ENCODE results near the gene KCNJ6.
"Not testable (repeated sequence)": the region's sequence is repeated elsewhere in the genome, so short reads cannot be mapped to it uniquely, and the experiment has no call there.

The KCNJ6 gene

GRCh38 chr21:37592496-37592895 is 323.8 kb downstream of the KCNJ6 start:
- DNase-seq: no peak

GRCh38 chr21:37591994-37592393 is 324.3 kb downstream of the KCNJ6 start:
- not testable (repeated sequence) for DNase-seq

DNA sequence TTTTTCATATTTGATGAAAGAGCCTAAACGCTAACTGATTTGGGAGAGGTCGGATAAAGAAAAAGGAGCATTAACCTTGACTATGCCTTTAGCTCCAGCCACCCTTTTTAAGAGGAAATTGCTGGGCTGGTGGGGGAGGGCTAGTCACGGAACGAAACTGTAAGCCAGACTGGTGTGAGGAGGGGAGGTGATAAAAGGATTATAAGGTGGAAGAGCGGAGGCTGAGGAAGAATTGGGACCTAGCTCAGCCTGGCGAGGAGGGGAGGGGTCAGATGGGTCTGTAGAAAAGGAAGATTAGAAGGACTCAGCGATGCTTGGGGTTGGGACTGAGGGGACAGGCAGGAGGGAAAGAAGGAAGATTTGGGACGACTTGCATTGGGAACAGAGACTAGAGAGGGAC is 325.4 kb downstream of the KCNJ6 start:
- DNase-seq: not testable (repeated sequence)

DNA sequence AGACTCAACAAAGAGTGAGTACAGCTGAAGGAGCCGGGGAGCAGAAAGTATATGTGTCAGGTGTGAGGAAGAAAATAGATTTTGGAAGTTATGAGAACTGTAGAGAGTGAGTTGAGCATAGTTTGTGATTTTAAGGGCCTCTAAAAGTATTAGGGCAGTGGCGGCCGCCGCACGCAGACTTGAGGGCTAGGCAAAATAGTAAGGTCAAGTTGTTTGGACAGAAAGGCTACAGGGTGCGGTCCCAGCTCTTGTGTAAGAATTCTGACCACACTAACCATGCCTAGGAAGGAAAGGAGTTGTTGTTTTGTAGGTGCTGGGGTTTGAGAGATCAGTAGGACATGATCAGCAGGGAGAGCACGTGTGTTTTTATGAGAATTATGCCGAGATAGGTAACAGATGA is 327.6 kb downstream of the KCNJ6 start:
- DNase-seq: not testable (repeated sequence)

GRCh38 chr21:37587635-37588177 is 328.6 kb downstream of the KCNJ6 start:
- DNase-seq: no peak

- no peak for DNase-seq
These were observed 329.1 kb downstream of the KCNJ6 start for GRCh38 chr21:37587203-37587602.

GRCh38 chr21:37582590-37582989 is 333.7 kb downstream of the KCNJ6 start:
- no peak for DNase-seq

DNA sequence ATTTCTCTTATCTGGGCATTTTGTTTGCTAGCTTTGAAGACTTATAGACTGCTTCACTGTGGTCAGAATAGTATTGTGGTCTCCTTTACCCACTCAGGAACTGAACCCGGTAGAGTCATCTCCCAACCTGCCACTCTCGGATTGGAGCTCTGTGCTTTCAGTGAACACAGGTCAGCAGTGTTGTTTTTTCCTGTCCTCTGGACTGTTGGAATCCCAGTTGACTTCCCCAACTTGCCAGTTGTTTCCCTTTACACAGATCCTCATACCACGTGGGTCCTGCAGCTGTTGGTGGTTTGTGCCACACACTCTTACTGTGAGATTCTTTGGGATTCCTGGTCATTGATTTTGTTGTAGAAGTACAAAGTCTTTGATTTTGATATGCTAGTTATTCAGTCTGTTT is 335.6 kb downstream of the KCNJ6 start:
- DNase-seq: no peak

DNA sequence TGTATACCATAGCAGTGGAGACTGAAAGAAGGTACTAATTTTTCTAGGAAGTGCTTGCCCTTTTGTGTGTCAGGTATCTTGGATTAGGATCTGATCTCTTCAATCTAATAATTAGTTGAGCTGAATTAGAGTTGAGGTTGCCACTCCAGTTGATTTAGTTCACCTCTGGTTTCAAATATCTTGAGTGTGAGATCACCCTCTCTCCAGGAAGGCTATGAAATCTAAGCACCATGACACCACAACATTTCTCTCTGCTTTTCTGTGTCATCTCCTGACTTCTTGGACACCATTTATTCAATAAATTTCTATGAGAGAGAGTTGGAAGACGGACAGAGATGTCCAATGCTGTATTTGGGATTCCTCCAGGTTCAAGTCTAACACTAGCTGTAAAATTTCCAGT is 336.9 kb downstream of the KCNJ6 start:
- no peak for DNase-seq

DNA sequence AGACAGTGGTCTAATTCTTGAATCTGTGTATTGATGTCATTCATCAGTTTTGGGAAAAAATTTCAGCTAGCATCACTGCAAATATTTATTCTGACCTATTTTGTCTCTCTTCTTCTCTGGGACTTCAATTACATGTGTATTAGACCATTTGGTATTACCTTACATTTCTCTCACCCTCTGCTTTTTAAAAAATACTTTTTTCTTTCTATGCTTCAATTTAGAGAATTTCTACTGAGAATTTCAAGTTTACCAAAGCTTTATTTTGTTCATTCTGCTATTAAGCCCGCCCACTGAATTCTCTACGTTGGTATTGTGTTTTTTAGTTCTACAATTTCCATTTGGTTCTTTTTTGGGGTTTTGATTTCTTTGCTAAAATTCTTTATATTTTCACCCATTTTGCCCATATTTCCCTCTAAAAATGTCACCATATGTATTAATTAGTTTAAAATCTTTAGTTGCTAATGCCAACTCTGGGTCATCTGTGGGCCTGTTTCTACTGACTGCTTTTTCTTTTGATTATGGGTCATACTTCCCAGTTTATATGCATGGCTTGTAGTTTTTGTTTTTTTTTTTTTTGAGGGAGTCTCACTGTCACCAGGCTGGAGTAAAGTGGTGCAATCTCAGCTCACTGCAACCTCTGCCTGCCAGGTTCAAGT is 337.7 kb downstream of the KCNJ6 start:
- DNase-seq: no peak

DNA sequence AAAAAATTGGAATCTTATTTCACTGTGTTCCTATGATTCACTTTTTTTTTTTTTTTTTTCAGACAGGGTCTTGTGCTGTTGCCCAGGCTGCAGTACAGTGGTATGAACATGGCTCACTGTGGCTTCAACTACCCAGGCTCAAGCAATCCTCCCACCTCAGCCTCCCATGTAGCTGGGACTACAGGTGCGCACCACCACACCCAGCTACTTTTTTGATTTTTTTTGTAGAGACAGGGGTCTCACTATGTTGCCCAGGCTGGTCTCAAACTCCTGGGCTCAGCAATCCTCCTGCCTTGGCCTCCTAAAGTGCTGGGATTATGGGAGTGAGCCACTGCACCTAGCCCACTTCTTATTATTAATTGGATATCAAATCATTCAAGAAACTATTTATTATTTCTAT is 339.3 kb downstream of the KCNJ6 start:
- DNase-seq: not testable (repeated sequence)

- DNase-seq: no peak
These were observed 340.7 kb downstream of the KCNJ6 start for GRCh38 chr21:37575580-37575979.

GRCh38 chr21:37574751-37575150 is 341.5 kb downstream of the KCNJ6 start:
- no peak for DNase-seq

DNA sequence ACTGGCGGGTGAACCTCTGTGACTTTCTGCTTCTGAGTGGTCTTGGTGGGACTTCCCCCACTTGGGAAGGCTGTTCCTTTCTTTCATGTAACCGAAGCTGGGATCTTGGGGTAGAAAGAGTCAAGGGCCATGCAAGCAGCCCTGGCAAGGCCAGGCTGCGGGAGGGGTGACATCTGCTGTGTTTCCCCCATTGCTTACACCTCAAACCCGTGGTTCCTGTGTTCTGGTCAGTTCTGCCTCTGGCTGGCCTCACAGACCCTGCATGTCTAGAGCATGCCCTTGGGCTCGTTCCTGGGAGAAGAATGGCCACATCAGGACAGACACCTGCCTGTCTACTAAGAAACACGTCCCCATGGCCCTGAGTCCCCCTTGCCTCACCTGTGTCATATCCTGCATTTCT is 341.9 kb downstream of the KCNJ6 start:
- no peak for DNase-seq

GRCh38 chr21:37571442-37571841 is 344.8 kb downstream of the KCNJ6 start:
- DNase-seq: no peak

- no peak for DNase-seq
These were observed 347.3 kb downstream of the KCNJ6 start for GRCh38 chr21:37568916-37569315.

GRCh38 chr21:37568415-37568814 is 347.8 kb downstream of the KCNJ6 start:
- no peak for DNase-seq

DNA sequence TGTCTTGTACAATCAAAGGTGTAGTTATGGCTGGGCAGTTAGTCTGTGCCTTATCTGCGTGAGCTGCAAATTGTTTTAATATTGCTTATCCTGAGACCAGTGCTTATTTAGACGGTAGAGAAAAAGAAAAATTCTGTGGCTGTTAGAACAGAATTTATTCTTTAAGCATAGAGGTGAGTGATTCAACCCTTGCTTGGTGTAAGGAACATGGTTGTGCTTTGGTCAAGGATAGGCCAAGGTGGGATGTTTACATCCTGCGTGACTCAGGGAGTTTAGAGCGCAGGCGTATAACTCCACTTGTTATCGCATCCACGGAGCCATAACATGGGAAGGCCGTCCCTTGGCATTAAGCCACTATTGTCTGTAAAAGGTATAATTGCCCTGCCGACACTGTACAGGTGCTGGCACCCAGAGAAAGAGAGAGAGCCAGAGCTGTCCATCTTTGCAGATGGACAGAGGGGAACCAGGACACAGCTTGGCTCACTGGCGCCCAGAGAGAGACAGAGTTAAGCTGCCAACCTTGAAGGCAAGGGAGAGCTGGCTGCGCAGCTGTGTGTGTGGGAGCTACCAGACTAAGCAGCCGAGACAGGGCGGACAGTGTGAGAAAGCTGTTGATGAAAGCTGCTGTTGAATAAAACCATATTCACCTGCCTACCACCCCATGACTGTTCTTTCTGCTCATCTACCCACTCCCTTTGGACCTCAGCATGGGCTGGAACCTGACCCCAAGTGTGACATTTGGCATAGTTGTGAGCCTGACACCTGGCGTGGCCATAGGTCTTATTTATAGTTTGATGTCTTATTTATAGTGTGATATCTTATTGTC is 349.3 kb downstream of the KCNJ6 start:
- no peak for DNase-seq

DNA sequence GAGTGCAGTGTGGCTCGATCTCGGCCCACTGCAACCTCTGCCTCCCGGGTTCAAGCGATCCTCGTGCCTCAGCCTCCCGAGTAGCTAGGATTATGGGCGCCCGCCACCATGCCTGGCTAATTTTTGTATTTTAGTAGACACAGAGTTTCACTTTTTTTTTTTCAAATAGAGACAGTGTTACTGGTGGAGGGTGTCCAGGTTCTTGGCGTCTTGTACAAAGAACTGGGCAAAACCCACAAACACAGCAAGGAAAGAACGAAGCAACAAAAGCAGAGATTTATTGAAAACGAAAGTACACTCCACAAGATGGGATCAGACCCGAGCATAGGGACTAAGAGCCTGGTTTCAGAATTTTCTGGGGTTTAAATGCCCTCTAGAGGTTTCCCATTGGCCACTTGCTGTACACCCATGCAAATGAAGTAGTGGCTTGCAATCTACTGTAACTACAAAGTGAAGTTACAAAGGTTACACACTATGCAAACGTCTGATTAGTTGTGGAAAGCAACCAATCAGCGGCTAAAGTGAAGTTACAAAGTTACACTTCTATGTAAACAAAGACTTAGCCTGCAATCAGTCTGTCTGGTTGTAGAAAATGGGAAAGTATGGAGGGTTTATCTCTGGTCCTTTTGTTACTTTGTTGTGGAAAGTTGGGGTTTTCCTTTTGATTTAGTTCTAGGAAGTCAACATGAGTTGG is 350.6 kb downstream of the KCNJ6 start:
- DNase-seq: no peak

- no peak for DNase-seq
These were observed 351.2 kb downstream of the KCNJ6 start for GRCh38 chr21:37564924-37565529.

DNA sequence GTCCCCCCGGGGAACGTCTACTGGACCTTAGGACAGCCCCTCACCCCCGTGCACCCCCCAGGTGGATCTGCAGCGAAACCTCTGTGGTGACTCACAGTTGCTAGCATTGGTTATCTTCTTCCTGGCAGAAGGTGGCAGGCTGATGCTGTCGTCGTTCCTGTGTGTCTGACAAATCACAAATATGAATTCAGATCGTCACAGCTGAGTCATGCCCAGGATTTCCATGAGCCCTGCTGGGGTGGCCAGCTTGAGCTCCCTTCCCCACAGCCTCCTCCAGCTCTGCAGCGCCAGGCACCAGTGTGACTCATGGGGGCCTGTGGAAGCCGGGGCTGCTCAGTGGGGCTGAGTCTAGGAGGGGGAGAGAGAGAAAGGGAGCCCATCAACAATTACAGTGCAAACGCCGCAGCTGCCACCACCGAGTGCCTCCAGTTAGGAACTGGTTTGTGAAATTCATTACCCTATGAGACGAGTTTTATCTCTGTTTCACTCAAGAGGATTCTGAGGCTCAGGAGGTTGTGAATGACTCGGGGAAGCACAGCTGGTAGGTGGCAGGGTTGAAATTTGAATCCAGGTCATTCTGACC is 351.8 kb downstream of the KCNJ6 start:
- peak; percentile 62 for DNase-seq

- DNase-seq: peak; percentile 94
These were observed 352.5 kb downstream of the KCNJ6 start for GRCh38 chr21:37563641-37564340.
